Fibroblast of pulmonary artery (primary cell): ENCODE data around the gene DDHD1.

ENCODE experiments used
- DNase-seq: peaks from one replicate; pipeline ENCODE4 v3.0.0-alpha.2; 2010; ENCODE audit warnings: low read depth
- H3K4me3 ChIP-seq: replicated peaks from 2 replicates; pipeline ENCODE4 v1.5.1; 2011; ENCODE audit warnings: low read depth, mild to moderate bottlenecking, control low read depth, low read length, moderate library complexity
- CTCF ChIP-seq: IDR thresholded peaks from 2 replicates; pipeline ENCODE4 v1.5.1; 2011; ENCODE audit warnings: mild to moderate bottlenecking, control low read depth, low read length, inconsistent platforms; ENCODE audit errors: missing control alignments

Gene DDHD1

GRCh38 chr14:53020193-53020932 is 132.8 kb downstream of the DDHD1 start:
- TF ChIP-seq CTCF: no peak
- H3K4me3 ChIP-seq: no peak overlapping the region
- no peak for DNase-seq

DNA sequence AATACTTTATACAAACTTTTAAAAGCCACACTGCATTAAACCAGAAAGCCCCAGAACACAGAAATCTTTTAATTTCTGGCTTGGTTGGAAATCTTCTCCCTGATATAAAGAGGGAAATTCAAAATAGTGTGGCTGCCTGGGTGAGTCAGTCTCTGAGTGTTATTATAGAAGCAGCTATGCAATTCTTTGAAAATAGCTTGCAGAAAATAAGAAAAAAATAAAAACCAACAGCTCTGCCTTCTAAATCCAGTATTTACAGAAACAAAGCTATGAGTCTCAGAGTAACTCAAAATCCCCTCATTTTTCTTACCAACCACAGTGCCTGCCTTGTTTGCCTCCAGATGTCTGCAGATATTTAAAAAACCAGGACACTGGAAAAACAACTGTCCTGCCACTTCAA is 133.7 kb downstream of the DDHD1 start:
- DNase-seq: no peak
- no peak overlapping the region for H3K4me3 ChIP-seq
- TF ChIP-seq CTCF: no peak

DNA sequence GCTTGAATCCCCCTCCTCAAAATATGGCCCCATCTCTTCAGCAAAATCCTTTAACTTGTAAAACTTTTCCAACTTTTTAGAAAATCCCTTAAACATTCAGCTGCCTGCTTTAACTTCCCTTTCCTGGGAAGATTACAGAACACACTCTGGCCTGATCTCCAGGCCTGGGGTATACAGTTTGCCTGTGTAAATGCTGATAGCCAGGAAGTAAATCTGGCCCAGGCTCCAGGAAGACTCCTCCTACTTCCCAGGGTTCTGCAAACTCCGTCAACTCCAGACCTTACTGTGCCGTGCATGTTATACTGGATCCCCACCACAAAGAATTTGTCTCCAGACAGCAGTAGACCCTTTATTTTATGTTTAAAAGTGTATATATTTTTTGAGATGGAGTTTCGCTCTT is 135.3 kb downstream of the DDHD1 start:
- H3K4me3 ChIP-seq: no peak overlapping the region
- DNase-seq: no peak
- TF ChIP-seq CTCF: no peak

GRCh38 chr14:53016919-53017318 is 136.2 kb downstream of the DDHD1 start:
- H3K4me3 ChIP-seq: no peak overlapping the region
- no peak for DNase-seq
- TF ChIP-seq CTCF: no peak

- TF ChIP-seq CTCF: no peak
- DNase-seq: peak; percentile 28
Measured at GRCh38 chr14:53016491-53016890, 136.6 kb downstream of the DDHD1 start.

GRCh38 chr14:53011053-53011462 is 142.1 kb downstream of the DDHD1 start:
- no peak overlapping the region for H3K4me3 ChIP-seq
- TF ChIP-seq CTCF: no peak
- DNase-seq: peak; percentile 98

More at GRCh38 chr14:53016491-53016890, 136.6 kb downstream of the DDHD1 start:
- no peak overlapping the region for H3K4me3 ChIP-seq
